Measurements from ENCODE around the gene FLVCR2.

The FLVCR2 gene

DNA sequence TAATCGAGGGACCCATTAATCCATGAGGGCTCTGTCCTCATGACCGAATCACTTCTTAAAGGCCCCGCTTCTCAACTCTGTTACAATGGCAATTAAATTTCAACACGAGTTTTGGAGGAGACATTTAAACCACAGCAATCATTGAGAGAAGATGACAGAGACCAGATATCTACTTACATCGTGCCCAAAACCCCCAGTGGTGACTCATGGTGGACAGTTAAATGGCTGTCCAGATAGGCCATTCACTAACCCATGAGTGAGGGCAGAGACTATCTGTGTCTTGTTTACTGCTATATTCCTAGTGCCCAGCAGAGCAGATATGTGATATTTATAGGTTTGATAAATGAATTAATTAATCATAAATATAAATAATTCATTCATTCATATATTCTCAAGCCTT is 20.0 kb upstream of the FLVCR2 start:
- no peak for DNase-seq

DNA sequence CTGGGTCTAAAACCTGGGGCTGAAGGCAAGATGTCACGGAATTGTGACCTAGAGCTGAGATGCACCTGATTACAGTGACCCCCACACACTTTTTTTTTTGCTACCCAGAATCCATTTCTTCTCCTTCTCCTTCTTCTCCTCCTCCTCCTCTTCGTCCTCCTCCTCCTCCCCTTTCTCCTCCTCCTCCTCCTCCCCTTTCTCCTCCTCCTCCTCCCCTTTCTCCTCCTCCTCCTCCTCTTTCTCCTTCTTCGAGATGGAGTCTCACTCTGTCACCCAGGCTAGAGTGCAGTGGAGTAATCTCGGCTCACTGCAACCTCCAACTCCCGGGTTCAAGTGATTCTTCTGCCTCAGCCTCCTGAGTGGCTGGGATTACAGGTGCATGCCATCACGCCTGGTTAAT is 19.4 kb upstream of the FLVCR2 start:
- no peak for DNase-seq

- no peak for DNase-seq
These were observed 18.8 kb upstream of the FLVCR2 start for GRCh38 chr14:75559451-75560222.

- DNase-seq, result peak; percentile 40 to 58
These were observed 17.4 kb upstream of the FLVCR2 start for GRCh38 chr14:75561013-75561432.

- no peak for DNase-seq
These were observed 16.3 kb upstream of the FLVCR2 start for GRCh38 chr14:75562089-75562488.

GRCh38 chr14:75562489-75562888 is 15.9 kb upstream of the FLVCR2 start:
- DNase-seq, result no peak

- no peak for DNase-seq
These were observed 14.5 kb upstream of the FLVCR2 start for GRCh38 chr14:75563931-75564330.

DNA sequence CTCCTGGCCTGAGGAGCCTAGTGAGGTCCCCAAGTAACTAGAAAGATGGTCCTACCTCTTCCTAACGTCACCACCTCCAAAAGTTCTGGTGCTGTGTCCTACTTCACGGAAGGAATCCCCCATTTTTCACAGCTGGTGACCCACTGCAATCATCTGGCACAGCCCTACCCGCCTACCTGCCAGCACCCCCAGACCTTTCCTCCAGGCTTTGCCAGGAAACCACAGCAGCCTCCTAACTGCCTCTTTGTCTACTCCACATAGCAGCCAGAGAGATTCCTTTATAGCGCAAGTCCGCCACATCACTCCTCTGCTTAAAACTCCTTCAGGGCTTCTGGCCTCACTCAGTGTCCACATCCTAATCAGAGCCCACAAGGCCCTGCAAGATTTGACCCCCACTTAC is 13.4 kb upstream of the FLVCR2 start:
- no peak for DNase-seq

DNA sequence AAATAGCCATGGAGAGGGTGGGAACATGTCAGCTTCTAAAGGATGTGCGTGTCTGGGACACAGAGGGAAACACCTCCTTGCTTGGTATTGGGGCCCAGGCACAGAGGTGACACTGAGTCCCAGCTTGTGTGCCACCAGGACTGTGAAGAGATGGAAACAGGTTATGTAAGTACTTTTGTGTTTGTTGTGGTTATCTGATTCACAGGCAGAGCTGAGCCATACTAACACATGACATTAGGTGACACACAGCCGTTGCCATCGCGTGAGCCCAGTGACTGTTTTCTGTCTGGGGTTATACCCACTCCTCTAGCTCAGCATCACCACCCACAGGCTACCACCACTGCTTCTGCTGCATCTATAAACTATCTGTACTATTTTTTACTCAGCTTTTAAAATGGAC is 12.1 kb upstream of the FLVCR2 start:
- peak; percentile 57 to 58 for DNase-seq

DNA sequence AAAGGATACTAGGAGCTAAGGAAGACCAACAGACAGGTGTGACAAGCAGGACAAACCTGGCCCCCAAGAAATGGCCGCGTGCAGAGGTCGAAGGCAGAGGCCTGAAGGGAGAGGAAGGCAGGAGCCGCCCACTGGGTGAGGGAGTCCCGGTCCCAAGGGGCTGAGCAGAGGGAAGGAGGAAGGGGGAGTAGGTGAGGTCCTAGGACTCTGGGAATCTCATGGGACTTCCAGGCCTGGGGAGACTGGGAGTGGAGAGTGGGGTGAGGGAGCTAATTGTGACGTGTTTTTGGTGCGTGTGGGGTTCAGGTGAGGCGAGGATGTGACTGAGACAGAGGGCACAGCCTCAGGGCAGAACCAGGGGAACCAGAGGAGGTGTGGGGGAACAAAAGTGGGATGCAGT is 11.7 kb upstream of the FLVCR2 start:
- DNase-seq, result no peak

- DNase-seq, result no peak
These were observed 10.3 kb upstream of the FLVCR2 start for GRCh38 chr14:75568140-75568539.

DNA sequence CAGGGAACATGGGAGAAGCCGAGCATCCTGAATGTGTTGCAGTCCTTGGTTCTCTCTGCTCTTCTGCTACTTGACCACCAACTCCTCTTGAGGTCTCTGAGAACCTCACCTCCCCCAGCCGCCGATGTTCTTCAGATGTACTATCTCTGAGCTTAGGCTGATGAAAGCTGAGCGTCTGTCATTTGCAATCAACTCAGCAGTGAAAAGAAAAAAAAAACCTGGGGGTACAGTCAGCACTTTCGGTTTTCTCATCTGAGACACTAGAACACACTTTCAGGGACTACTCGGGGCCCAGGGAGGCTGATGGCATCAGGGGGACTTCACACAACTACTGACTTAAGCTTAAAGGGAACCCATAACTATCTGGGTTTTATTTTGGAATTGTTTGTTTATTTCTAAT is 9.6 kb upstream of the FLVCR2 start:
- DNase-seq, result no peak

DNA sequence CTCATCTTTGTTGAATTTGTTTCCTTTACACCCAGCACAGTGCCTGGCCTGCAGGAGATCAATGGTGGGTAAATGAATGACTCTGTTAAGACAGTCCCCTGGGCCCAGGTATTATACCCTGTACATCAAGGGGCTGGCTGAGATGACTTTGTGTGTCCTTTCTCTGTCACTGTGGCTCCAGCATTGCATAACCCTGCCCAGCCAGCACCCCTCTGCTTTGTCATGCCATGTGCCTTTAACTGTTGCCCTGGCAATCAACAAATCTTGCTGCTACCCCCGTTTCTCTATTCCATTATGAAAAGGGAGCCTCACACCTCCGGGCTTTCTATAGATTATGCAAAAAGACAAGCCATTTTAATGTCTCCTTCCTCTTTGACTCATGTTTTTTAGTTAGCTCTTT is 7.6 kb upstream of the FLVCR2 start:
- peak in 1 of 2 donors; percentile 45 for DNase-seq

- no peak for DNase-seq
These were observed 6.3 kb upstream of the FLVCR2 start for GRCh38 chr14:75572104-75572503.

DNA sequence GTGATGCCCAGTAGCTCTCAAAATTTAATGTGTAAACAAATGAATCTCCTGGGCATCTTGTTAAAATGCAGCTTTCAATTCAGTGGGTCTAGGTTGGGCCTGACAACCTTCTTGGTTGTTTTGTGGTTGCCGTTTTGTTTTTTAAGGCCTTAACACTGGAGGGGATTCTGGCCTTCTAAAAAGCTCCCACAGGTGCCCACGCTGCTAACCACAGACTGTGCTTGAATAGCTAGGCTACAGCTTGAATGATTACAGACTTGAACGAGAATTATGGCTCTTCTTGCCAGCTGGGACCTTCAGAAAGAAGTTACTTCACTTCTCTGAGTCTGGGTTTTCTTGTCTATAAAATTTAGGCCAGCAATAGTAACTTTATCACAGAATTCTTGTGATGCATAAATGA is 1.3 kb upstream of the FLVCR2 start:
- DNase-seq, result no peak

DNA sequence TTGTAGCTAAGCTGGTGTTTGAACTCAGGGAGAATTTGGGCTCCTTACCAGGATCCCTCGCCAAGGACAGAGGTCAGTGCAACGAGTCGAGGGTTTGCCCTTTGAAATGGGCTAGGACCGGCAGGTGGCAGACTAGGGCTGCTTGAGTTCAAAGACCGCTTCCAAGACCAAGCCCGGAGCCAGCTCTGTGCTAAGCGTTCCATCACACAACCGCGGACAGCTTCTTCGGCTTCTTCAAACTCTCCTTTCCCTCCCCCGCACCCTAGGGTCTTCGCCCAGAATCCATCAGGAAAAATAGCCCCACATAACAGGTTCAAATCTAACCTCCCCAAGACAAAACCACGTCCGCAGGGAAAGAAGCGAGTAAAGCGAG is 705 bp upstream of the FLVCR2 start:
- peak; percentile 71 to 73 for DNase-seq

DNA sequence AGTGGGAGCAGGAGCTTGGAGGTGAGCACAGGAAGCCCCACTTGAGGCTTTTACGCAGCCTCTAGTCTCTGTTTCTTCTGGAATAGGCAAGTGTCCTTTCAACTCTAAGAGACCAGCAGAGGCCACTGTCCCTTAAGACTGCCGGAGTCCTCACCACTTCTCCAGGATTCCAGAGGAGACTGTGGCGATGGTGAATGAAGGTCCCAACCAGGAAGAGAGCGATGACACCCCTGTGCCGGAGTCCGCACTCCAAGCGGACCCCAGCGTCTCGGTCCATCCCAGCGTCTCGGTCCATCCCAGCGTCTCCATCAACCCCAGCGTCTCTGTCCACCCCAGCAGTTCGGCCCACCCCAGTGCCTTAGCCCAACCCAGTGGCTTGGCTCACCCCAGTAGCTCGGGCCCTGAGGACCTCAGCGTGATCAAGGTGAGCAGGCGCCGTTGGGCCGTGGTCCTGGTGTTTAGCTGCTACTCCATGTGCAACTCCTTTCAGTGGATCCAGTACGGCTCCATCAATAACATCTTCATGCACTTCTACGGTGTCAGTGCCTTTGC is 442 bp downstream of the FLVCR2 start:
- no peak for DNase-seq

- DNase-seq, result no peak
These were observed 981 bp downstream of the FLVCR2 start for GRCh38 chr14:75579338-75579864.

- no peak for DNase-seq
These were observed 1.5 kb downstream of the FLVCR2 start for GRCh38 chr14:75579882-75580281.

DNA sequence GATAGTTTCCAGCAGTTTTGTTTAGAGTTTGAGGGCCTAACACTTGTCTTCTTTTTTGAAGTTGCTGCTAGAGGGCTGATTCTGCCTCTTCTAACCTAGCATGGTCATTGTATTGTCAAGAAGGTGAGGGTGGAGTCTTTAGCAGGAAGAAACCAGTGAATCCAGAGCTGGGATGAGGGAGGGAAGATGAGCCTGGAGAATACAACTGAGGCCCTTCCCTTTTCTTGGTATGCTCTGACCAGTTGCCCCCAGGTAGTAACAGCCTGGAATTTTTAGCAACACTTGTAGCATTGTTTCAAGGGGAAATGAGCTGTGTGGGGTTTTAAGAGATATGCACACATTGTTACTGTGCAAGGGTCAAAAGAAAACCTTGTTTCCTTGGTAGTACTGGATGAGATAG is 9.0 kb downstream of the FLVCR2 start:
- DNase-seq, result no peak

- DNase-seq, result no peak
These were observed 11.5 kb downstream of the FLVCR2 start for GRCh38 chr14:75589931-75590330.

- no peak for DNase-seq
These were observed 13.0 kb downstream of the FLVCR2 start for GRCh38 chr14:75591331-75591946.

- no peak for DNase-seq
These were observed 13.7 kb downstream of the FLVCR2 start for GRCh38 chr14:75591987-75592575.

GRCh38 chr14:75595226-75595625 is 16.8 kb downstream of the FLVCR2 start:
- no peak for DNase-seq

Measured in CD4-positive, alpha-beta T cell treated with Interleukin-1 beta for 1 hour (primary cell).